GM21367 (cell line): Measurements from ENCODE around the gene SETMAR.
A peak's percentile ranks its signal among the peaks of the same experiment; 100 is the strongest.

Experiments used
- ATAC-seq: cut with Tn5 transposase; IDR thresholded peaks from one replicate; pipeline ENCODE4 v1.9.1; 2021; ENCODE audit not compliant: unreplicated experiment

Gene SETMAR

DNA sequence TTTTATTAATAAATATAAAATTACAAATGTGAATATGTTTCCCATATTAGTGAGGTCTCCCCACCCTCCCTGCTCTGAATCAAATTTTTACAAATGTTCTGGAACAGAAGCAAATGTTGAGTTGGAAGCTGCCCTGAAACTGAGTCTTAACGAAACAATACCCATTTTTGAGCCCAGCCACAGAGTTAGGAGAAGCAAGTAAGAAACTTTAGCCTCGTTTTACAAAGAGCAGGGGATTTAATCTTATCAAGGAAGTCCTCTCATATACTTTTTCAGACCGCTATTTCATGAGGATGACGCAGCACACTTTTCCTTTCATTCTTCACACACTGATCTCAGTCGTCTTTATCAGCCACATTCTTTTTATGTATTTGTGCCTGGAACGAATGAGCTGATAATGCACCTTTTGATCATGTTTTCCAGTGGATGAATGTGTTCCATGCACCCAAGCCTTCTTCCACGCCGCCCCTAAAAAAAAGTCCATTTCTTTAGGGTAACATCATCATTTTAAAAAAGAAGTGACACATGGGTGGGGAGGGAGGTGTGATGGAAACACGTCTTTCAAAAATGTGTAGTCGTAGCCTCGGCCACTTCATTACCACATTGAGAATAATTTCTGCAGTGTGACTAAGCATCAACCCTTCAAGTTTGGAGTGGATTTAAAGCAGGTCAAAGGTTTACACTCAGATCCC is 48.1 kb downstream of the SETMAR start:
- ATAC-seq, result peak; percentile 45

DNA sequence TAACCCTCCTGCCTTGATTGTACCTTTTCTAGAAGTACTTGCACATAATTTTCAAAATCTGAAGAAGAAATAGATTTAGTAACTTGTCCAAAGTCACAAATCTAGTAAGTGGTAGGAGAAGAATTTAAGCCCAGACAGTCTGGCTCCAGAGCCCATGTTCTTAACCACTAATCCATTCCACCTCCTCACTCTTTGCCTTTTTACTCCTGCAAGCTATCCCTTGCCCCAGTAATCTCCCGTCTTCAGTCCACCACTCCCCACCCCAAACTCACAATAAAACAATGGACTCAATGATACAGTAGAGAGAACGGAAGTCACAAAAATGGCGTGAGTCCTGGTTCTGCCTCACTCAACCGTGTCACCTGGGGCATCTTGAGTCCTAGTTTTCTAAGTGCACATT is 48.7 kb downstream of the SETMAR start:
- no peak for ATAC-seq

DNA sequence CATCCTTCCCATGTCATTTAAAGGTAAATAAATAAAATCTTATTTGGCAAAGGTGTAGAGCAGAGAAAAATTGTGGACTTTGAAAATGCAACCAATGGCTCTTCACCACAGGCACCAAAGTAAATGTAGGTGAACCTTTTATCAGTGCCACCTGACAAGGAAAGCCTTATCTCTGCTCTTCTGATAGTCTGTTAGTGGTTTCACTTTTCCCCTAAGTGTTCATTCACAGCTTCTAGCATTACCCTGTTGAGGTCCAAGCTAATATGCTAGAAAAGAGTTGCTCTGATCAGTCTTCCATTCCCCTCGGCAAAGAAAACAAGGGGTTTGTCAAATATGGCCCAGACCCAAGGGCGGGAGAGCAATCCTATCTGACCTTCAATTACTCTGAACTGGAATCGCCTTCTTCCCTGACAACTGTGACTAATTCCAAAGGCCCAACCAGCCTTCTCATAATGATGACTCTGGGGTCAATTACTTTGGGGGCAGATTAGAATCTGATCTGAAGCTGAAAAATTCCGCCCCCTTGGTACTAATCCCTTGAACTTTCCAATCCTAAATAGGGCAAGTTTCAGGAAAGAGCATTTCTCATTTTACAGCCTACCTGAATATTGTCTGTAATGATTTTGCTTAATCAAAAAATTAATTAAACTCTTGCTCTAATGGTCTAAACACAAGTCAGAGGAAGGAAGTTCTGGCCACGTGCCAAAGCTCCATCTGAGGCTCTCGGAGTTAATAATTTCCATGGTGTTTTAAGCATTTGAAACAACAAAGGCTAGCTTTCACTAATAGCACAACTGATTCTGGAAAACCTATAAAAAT is 52.4 kb downstream of the SETMAR start:
- ATAC-seq, result no peak

- ATAC-seq, result no peak
These were observed 53.0 kb downstream of the SETMAR start for GRCh38 chr3:4356220-4356540.

GRCh38 chr3:4356546-4357410 is 53.6 kb downstream of the SETMAR start:
- ATAC-seq, result no peak

GRCh38 chr3:4358273-4358672 is 55.1 kb downstream of the SETMAR start:
- no peak for ATAC-seq

GRCh38 chr3:4359805-4360502 is 56.8 kb downstream of the SETMAR start:
- no peak for ATAC-seq

DNA sequence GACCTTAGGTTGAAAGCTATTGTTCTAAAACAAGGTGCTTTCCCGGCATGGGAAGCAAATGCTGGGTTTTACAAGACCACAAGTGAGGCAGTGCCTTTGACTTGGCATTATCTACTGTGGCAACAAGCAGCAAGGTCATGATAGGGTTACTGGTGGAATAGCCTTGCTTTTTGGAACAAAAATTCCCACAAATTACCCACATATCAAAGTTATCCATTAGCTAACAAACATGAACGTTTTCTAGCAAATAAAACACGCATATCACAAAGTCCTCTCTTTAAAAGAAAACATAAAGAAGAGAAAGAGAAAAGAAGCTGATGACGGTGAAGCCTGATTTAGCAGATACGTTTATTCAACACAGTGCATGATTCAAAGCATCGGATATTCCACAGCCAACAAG is 57.6 kb downstream of the SETMAR start:
- no peak for ATAC-seq

DNA sequence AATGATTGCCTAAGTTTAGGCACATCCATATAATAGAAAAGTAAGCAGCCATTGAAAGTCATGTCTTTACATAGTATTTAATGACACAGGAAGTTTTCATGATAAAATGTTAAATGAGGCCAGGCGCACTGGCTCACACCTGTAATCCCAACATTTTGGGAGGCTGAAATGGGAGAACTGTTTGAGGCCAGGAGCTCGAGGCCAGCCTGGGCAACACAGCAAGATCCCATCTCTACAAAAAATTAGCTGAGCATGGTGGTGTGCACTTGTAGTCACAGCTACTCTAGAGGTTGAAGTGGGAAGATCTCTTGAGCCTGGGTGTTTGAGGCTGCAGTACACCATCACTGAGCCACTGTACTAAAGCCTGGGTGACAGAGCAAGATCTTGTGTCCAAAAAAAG is 59.4 kb downstream of the SETMAR start:
- no peak for ATAC-seq
